NCI-H446 (cell line): ENCODE results near the gene FBLN2.

ENCODE experiments used
- DNase-seq, 2 experiments: peaks; one replicate each; lab custom pipeline; 2025; lab: John Stamatoyannopoulos, UW

The FBLN2 gene

DNA sequence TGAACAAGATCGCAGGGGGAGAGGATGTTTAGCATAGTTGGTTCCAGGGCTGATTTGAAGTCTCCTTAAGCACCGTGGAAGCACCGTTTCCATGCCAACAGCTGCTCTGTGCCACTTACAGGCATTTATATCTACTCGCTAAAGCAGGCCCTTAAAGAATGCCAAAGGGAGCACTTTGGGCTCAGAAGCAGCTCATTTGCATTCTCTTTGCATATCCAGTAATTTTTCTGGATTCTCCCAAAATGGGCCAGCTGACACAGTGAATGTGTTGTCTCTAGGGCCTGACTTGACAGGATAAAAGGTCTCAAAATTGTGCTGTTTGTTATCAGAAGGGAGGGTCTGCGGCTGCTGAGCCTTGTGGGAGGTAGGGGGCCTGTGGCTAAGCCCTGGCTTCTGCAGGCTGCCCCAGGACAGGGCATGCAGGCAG is 138.6 kb downstream of the FBLN2 start:
- no peak for DNase-seq
